GM18909 (cell line): ENCODE results near the gene NEXN.

Source experiments
- ATAC-seq: cut with Tn5 transposase; IDR thresholded peaks from one replicate; pipeline ENCODE4 v1.9.1; 2021; ENCODE audit warnings: mild to moderate bottlenecking; ENCODE audit not compliant: unreplicated experiment, poor library complexity

NEXN gene

GRCh38 chr1:77888081-77888780, at the start of gene NEXN:
NEXN (plus strand) TSS chr1:77888624; CDS start chr1:77916107, 27,483 bp downstream.
- ATAC-seq, result peak; percentile 23

- ATAC-seq, result no peak
Measured at GRCh38 chr1:77841574-77841973, 46.9 kb upstream of the NEXN start.

DNA sequence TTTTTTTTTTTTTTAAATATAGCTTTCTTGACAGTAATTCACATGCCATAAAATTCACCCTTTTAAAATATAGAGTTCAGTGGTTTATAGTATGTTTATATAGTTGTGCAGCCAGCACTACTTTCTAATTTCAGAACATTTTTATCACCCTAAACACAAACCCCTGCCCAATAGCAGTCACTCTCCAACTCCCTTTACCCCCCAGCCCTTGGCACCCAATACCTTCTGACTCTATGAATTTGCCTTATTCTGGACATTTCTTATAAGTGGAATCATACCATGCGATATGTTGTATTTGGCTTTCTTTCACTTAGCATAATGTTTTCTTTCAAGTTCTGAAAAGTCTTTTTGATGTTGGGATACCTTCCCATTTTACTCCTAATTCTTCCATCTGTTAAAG, 42.5 kb upstream of the NEXN start:
- no peak for ATAC-seq

GRCh38 chr1:77846966-77847365, 41.5 kb upstream of the NEXN start:
- ATAC-seq, result no peak

- ATAC-seq, result no peak
Measured at GRCh38 chr1:77847621-77848080, 40.8 kb upstream of the NEXN start.

DNA sequence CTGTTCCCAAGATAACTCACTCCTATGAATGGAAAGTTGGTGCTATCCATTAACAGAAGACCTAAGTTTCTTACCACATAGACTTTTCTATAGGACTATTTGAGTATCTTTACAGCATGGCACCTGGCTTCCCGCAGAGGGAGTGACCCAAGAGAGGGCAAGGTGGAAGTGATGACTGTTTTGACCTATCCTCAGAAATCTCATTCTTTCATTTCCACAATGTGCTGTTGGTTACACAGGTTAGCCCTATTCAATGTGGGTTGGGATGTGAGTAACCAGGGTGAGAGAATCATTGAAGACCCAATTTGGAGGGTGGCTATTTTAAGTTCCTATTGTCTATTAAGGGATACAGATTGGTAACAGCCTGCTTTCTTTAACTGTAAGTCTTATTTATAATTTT, 38.3 kb upstream of the NEXN start:
- no peak for ATAC-seq

DNA sequence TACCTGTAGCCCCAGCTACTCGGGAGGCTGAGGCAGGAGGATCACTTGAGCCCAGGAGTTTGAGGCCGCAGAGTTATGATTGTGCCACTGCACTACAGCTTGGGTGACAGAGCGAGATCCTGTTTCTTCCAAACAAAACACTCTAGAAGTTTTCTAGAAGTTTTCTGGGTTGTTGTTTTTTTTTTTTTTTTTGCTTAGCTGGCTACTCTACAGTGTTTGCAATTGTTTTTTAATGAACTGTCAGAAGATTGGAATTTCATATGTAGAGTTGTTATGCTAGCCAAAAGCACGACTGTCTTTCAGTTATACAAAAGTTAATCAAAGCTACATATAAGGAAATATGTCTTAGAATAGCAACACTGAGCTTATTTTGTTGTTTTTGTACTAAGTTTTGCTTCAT, 30.9 kb upstream of the NEXN start:
- ATAC-seq, result no peak

GRCh38 chr1:77858725-77859124, 29.7 kb upstream of the NEXN start:
- ATAC-seq, result no peak

- no peak for ATAC-seq
Measured at GRCh38 chr1:77859248-77859647, 29.2 kb upstream of the NEXN start.

DNA sequence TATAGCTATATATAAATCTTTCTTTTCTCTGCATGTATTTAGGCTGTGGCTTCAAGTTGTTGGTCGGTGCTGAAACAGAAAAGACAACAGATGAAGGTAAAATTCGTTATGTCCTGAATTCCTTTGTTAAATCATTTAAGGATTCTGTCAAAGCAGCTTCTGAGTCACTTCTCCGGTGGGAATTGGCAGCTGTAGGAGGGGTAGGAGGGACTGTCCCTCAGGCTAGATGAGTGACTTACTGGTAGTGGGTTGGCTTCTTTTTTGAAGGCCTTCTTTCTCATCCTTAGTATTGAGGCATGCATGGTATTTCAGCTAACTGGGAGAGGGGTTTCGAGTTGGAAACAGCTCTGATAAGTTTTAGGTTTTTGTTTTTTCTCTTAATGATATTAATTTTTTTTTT, 22.1 kb upstream of the NEXN start:
- ATAC-seq, result no peak

- ATAC-seq, result no peak
Measured at GRCh38 chr1:77872645-77873044, 15.8 kb upstream of the NEXN start.

DNA sequence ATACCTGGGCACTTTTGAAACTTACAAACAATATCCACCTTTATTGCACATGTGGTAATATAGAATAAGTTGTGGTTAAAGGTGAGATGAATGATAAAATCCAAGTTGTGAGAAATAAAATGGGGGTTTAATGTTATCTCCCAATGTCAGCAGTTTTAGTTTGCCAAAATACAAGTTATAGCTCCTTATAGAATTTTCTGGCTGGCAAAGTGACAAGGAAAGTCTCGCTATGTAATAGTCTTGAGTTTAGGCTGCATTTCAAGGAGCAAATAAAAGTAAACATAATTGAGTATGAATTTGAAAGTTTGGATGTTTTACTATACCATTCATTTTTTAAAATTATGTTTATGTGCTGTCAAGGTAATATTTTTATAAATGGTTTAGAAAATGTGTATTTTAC, 15.0 kb upstream of the NEXN start:
- ATAC-seq, result no peak

- no peak for ATAC-seq
Measured at GRCh38 chr1:77874804-77875445, 13.5 kb upstream of the NEXN start.

GRCh38 chr1:77876884-77877283, 11.5 kb upstream of the NEXN start:
- ATAC-seq, result no peak

DNA sequence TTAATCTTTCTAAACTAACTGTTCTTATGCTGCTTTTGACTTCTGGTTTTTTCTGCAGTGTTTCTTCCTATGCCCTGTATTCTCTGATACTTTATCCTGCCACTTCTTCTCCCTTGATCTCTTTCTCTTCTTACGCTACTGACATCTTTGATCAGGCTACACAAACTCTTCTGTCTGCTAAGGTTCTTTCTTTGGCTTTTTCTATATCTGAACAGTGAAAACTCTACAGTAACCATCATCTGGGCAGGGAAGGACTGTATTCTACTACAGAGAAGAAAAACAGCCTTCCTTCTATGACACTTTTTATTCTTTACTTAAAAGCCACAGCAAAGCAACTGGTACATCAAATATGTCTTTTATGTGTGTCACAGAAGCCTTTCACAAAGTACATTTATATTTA, 7.4 kb upstream of the NEXN start:
- ATAC-seq, result no peak

GRCh38 chr1:77882411-77882810, 6.0 kb upstream of the NEXN start:
- ATAC-seq, result no peak

DNA sequence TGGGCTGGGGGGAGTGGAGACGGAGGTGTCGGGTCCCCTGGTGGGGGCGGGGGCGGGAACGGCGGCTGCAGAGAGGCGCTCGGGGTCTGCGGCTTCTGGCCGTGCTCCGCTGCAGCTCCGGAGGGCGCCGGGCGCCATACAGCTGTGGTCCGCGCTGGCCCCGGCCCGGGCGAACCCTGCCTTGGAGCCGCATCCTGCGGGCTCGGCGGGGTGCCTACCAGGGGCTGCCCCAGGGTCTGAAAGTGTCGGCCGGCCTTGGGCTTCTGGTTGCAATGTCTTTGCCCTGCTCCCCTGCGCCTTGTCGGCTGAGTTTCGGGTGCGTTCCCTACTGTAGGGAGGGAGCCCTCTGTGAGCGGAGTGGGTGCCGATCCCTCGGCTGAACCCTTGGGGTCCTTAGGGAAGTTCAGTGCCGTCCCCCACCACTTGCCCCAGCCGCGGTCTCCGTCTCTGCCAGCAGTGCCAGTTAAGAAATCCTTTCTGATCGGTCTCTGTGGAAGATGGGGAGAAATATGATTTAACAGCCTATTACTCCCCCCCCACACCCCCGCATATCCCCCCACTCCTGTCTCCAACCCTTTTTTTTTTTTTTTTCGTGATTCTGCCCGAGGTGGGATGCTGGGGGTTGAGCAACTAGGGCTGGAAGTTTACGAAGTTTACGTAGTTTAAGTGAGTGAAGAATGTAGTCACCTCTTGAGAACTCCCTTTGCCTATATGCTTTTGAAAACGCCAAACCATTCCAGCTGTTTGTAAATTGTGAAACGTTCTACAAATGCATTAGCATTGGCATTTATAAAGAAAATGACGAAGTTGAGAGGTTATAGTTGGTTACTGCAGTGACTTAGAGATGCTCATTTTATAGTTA, 588 bp downstream of the NEXN start:
- peak; percentile 76 for ATAC-seq

DNA sequence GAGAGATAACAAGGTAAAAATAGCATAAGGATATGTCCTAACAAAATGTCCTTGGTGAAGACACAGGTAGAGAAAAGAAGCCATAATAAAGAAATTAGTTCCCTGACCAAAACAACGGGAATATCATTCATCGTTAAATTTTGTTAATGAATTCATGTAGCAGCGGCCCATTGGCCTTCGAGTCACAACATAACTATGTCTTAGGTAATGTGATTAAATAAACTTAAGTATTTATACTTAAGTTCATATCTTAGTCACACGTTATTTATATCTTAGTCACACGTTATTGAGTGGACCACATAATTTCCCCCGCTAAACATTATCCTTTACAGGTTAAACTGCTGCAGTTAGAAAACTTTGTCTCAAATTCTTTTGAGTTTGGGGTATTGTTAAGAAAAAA, 1.2 kb downstream of the NEXN start:
- ATAC-seq, result no peak

GRCh38 chr1:77891200-77891599, 2.8 kb downstream of the NEXN start:
- ATAC-seq, result no peak

GRCh38 chr1:77899647-77900320, 11.4 kb downstream of the NEXN start:
- no peak for ATAC-seq
